COLO829 (cell line): ENCODE measurements around the gene ASIC1.

Experiments used
- DNase-seq: peaks from one replicate; pipeline ENCODE4 v3.0.0; 2012; ENCODE audit warnings: low spot score

ASIC1 gene

DNA sequence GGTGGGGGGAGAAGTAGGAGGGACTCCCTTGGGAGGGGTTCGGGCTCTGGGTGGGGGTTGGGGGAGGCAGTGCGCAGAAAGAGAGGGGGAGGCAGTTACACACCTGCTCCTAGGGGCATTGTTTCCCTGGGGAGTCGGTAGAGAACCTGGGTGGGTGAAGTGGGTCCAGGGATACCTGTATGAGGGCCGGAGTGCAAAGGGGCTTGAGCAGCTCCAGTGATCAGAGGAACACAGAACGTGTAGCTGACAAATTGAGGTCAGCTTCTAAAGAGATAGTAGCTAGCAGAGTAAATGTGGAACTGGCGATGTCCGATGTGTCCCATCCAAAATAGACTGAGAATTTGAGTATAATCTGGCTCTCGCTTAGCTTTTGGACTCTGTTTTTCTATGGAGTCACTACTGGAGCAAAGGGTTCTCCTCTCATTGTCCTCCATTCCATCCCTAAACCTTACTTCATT, 28.2 kb downstream of the ASIC1 start:
- no peak for DNase-seq

DNA sequence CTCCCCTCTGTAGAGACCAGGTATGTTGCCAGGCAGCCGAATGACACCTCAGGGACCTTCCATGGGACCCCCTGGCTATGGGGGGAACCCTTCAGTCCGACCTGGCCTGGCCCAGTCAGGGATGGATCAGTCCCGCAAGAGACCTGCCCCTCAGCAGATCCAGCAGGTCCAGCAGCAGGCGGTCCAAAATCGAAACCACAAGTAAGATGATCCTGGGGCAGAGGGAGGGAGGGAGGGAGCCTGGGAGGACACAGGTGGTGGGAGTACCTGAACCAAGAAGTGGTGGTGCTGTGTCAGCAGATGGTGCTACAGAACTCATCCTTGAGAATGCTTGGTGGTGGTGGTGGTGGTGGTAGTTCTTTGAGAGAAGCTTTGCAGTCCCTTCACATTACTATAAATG, 28.8 kb downstream of the ASIC1 start:
- no peak for DNase-seq

DNA sequence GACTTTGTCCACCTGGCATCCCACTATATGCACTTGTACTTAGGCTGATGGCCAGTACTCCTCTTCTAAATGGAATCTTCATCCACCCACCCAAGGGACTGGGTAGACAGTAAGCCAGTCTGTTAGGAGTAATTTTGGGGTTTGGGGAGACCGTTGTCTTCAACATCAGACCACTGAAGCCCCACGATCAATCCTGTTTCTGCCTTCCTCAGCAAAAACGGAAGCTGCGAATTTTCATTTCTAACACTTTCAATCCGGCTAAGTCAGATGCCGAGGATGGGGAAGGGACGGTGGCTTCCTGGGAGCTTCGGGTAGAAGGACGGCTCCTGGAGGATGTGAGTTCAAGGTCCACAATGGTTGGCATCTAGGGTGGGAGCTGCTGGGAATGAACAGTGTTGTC, 29.8 kb downstream of the ASIC1 start:
- DNase-seq, result no peak

DNA sequence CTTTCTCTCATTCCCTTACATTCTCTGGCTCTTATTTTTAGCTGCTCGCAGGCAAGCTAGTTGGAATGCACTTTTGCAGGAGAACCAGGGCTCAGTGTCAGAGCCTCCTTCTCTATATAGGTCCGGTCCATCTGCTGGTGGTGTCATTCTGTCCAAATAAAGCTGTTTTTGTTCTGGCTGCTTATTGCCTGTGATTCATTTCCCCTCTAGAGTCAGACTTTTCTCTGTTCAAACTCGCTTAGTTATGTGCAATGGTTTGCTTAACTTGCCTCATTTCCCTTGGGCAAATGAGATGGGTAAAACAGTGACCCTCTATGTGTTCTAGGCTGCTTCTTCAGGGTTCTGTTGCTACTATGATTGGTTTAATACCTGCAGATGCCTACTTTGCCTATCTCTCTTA, 30.6 kb downstream of the ASIC1 start:
- DNase-seq, result peak; percentile 84

DNA sequence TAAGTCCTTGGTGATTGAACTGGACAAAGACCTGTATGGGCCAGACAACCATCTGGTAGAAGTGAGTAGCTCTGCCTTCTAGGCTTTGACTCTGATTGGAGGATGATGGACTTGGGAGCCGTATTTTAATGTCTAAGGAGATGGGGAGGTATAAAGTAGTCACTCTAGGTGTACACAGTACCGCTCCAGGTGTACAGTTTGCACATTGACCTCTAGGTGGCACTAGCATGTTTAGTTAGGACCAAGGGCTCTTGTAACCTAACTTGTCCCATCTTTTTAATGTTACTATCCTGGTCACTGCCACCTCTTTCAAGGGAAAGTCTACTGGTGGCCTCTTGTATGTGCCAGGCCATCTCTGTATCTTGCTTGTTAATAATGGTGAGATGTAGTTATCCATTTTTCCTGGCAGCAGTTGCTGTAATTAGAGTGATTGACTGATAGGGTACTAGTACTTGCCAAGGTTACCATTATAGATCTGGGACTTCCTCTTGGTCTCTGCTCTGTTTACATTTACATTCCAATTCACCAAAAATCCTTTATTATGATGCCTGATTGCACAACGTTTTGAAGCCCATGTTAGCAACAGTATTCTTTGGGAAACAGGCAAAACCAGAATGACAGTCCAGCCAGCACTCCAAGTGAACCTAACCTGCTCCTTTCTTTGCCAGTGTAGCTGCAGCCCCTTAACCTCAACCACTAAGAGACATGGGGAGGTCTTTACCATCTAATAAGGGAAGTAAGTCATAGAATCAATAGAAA, 31.4 kb downstream of the ASIC1 start:
- DNase-seq, result no peak

DNA sequence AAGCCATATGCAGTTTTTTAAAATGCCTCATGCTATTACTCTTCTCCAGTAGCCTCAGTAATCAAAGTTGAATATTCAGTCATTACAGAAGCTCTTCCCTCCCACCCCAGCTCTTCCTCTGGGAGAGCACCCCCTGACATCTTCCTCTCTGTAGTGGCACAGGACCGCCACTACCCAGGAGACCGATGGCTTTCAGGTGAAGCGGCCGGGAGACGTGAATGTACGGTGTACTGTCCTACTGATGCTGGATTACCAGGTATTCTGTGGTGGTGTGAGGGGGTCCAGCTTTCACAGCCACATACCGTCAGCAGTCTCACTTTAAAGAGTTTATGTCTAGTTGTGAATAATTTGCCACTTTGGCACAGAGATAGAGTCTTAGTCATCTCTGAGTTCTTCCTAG, 32.3 kb downstream of the ASIC1 start:
- DNase-seq, result no peak

DNA sequence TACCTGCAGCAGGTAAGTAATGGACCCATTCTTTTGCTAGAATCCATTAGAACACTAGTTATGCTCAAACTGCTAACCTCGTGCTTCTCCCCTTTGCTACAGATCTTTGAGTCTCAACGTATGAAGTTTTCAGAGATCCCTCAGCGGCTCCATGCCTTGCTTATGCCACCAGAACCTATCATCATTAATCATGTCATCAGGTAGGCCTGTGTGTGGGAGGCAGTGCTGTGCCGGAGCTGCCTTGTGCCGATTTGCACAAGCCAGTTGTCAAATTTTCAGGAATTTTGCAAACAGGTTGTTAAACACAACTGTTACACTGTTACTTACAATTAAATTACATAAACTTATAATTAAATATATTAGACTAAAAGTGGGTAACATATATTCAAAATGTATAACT, 33.0 kb downstream of the ASIC1 start:
- no peak for DNase-seq

DNA sequence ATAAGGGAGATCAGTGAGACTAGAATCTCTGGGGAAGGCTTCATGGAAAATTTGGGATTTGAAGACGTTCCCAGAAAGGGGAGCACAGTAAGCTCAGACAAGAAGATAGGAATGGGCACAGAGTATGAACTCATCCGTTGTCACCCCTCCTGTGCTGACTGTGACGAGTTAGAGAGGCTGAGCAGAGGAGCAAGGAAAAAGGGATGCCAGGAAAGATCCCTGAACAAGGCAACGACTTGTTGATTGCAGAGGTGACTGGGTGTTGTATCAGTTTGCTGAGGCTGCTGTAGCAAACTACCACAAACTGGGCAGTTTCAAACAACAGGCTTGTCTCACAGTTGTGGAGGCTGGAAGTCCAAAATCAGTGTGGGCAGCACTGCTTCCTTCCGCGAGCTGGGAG, 40.6 kb downstream of the ASIC1 start:
- no peak for DNase-seq

DNA sequence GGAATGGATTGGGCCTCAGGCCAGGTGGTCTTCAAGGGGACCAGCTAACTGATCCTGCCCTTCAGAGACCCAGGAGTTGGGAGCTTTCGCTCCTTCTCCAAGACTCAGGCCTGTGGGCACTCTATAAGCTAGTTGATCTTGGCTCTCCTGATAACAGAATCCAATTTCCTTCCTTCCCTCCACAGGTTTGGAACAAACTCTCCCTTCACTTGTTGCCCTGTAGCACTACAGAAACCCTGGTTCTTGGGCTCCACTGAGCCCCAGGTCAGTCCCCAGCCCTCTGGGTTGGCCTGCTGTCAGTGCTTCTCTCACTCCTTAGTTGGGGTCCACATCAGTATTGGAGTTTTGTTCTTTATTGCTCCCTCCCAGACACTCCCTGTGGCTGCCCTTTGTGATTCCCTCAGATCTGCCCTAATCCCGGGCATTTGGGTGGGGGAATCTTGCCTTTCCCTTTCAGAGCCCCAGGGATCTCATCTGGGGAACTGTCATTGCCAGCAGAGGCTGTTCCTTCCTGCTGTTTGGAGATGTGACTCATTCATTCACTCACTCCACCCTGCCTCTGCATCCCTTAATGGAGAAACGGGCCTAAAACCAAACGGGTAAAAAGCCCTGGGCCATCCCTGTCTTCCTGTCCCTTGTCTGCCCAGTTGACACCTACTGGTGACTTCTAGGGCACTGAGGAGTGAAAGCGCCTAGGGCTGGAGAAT, 42.1 kb downstream of the ASIC1 start:
- no peak for DNase-seq

DNA sequence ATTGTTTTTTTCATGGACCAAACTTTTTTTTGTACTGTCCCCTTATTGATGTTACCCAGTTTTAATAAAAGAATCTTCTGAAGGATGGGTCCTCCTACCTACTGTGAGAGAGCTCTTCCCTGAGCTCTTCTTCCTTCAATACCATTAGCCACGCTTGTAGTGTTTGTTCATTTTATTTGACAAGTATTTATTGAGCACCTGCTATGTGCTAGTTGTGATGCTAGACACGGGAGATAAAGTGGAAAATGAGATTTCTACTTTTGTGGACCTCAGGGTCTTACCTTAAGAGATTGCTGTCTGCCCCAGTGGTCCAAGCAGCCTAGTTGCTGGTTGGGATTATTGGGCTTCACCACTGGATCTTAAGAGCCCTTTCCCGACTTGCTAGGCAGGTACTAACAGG, 43.2 kb downstream of the ASIC1 start:
- no peak for DNase-seq

DNA sequence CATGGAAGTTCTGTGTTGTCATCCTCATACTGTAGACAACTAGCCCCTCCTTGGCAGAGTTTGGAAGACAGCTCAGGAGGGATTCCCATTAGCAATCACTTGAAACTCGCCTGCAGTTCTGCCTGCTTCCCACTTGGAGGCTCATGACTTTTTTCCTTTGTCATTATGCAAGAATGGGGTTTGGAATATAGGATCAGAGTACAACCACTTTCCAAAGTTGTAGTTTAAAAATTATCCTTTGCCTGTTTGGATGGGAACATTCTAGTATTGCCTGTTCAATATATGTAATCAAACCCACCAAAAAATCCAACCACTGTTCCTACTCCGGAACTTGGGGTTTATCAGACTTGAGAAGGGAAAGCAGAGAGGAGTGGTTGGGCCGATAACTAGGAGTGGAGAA, 44.3 kb downstream of the ASIC1 start:
- DNase-seq, result no peak

DNA sequence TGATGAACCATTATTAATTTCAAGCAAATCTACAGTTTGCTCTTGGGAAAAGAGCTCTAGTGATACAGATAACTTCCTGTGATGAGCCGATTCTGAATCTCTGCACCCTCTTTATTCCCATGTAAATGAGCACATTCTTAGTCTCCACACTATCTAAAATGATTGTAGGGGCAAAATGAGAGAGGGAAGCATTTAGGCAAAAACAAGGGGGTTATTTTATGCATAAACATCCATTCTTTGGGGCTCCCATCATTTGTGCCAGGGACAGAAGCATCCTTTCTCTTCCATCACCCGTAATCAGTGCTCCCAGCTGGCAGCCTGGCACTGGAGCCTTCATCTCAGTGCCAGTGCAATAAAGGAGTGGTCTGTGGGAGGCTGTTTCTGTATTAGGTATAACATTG, 44.7 kb downstream of the ASIC1 start:
- no peak for DNase-seq

DNA sequence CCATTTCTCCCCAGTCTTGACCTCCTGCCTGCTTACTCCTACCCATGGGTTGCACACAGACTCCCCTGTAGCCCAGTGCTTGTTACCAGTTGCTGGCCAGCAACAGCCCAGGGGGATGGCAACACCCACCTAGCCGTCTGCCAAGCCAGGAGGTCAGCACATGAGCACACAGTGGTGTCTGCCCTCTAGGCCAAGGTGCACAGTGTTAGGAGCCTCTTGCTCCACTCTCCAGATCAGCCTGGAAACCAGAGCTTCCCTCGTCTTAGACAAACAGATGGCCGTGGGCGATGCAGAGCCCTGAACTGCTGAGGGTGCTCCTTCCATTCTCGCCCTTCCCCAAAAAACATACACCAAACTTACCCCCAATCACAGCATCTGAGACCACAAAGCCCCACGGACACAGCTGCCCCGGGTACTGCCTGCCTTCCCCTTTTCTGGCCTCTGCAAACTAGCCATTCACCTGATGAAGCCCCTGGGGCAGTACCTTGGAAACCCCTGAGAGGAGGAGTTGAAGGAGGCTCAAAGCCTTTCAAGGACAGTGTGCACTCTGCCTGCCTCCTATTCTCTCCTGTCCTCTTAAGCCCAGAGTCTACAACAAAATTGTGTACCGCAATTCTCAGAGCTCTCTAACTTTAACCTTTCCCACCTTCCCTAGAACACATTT, 45.4 kb downstream of the ASIC1 start:
- DNase-seq, result no peak

DNA sequence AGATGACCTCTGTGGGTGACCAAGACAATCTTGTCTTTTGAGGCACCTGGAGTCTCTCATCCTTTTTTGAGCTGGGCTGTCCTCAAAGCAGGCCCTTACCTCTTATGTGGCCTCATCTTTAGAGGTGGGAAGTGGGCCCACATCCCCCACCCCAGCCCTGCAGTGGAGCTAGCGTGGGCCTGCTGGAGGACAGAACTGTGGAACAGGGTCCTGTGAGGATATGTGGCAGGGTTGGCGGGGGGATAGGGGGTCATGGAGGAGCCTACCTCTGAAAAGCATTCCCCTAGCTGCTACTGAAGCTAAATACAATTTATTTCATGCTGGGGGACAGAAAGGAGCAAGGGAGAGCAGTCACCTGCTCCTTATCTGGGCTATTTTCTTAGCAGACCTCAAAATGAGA, 46.0 kb downstream of the ASIC1 start:
- DNase-seq, result no peak

DNA sequence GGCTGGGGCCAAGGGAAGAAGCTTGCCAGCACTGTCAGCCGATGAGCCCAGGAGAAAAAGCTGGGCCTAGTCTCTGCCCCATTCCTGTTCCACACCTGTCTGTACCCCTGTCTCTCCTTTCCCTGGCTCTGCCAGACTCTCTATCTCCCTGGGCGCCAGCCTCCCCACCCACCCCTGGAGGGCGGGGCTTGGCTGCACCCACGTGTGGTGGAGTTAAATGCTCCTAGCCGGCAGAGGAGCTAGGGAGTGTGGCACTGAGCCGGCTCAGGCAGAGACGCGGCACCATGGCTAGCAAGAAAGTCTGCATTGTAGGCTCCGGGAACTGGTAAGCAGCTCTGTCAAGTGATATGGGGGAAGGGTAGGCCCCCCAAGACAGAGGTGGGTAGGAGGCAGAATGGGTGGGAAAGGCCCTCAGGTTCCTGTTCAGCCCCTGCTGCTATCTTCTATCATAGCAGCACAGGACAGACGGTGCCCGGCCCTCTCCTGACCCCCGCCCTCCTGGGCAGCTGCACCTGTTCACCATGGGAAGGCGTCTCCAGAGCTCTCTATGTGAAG, 46.4 kb downstream of the ASIC1 start, which contains the start of gene GPD1:
TSS of gene GPD1 (plus strand) at position 242 of the 555 bp plus-strand sequence. CDS start at position 285, 43 bp downstream.
- peak; percentile 60 for DNase-seq

DNA sequence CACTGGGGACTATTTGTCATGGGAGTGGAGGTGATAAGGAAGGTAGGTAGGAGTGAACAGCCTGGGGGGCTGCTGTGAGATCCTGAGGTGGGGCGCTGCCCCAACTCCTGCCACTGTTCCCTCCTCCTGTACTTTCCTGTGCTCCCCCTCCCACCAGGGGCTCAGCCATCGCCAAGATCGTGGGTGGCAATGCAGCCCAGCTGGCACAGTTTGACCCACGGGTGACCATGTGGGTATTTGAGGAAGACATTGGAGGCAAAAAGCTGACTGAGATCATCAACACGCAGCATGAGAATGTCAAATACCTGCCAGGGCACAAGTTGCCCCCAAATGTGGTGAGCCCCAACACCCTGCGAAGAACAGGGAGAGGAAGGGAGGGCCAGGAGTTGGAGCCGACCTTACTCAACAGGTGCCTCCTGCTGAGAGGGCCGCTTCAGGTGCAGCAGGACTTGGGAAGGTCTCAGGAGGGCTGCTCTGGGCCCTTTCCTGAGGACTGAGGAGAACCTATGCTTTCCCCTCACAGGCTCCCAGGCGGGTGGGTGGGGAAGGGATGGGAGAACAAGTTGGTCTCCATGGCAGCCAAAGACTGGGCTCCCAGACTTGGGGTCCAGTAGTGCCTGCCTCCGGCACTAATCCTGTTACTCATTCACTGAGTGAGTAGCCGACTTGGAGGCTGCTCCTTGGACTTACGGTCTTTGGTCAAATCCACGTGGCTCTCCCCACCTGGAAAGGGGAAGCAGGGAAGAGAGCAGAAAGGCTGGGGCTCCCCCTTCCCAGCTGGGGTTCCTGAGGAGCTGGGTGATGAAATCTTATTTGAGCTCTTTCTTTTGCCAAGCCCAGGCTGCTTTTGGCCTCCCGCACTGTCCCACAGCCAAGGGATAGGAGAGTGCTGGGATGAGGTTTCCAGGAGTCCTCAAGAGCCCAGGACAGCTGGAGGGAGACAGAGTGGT, 47.3 kb downstream of the ASIC1 start:
- no peak for DNase-seq

DNA sequence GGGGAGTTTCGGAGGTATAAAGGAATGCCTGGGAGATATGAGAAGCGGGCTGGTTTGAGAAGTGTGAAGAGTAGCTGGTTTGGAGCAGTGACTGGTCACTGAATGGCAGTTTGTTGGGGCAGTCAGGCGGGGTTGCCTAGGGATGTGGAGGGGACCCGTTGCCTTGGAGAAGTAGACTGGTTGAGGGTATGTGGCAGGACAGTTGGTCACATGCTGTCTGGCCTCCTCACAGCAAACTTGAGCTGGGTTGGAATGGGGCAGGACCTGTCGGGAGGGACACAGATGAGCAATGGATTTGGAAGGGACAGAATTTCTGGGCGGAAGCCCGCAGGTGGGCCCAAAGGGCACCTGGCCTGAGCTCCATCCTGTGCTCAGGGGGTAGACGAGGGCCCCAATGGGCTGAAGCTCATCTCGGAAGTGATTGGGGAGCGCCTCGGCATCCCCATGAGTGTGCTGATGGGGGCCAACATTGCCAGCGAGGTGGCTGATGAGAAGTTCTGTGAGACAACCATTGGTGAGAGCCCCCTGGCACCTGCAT, 48.6 kb downstream of the ASIC1 start:
- no peak for DNase-seq

DNA sequence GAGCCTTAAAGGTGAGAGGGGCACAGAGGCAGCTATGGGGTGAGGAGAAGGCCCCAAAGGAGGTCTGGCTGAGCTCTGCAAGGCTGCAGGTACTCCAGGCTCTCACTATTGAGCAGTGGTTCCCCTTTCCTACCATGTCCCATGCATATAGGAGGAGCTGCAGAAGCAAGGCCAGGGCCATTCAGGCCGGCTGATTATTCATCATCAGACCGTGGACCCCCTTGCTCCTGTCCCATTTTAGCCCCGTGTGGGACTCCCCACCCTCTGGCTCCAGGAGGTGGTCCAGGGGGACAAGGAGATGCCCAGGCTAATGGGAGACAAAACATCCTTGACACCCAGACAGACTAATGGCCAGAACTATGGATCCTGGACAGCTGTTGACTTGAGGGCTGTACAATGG, 49.5 kb downstream of the ASIC1 start:
- DNase-seq, result no peak

DNA sequence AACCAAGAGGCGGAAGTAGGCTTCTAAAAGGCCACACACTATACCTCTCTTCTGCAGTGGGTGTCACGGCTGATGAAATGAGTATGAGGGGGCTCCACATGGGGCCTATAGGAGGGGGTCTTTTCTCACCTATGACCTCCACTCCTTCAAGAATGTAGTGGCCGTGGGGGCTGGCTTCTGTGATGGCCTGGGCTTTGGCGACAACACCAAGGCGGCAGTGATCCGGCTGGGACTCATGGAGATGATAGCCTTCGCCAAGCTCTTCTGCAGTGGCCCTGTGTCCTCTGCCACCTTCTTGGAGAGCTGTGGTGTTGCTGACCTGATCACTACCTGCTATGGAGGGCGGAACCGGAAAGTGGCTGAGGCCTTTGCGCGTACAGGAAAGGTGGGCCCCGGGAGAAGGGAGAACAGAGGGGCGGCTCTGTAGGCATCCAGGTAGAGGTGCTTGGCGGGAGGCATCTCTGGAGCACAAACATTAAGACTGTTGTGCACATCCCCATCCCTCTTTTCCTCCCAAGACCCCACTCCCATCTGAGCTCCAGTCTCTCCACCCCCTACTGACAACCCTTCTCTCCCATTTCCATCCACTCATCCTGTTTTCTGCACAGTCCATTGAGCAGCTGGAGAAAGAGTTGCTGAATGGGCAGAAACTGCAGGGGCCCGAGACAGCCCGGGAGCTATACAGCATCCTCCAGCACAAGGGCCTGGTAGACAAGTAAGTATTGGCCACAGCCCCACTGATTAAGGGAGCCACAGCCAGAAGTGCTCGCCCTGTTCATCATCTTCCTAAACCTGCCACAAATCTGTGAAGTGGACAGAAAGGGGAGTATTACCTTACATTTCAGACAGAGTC, 50.2 kb downstream of the ASIC1 start:
- DNase-seq, result no peak

DNA sequence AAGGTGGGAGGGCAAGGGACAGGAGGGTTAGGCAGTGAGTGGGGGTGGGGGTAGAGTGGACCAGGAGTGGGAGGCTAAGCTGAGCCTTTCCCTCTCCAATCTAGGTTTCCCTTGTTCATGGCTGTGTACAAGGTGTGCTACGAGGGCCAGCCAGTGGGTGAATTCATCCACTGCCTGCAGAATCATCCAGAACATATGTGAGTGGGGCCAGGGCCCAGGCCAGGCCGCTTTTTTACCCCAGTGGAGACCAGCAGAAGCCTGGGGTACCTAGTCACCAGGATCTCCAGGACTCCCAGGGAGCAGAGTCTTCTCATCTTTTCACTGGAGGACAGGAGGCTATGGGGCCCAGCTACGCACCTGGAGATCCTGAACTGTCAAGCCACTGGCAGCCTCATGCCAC, 51.9 kb downstream of the ASIC1 start:
- no peak for DNase-seq
